ENCODE data around the gene FHIT.
"Not testable (repeated sequence)": the region's sequence is repeated elsewhere in the genome, so short reads cannot be mapped to it uniquely, and the experiment has no call there.

Gene FHIT

DNA sequence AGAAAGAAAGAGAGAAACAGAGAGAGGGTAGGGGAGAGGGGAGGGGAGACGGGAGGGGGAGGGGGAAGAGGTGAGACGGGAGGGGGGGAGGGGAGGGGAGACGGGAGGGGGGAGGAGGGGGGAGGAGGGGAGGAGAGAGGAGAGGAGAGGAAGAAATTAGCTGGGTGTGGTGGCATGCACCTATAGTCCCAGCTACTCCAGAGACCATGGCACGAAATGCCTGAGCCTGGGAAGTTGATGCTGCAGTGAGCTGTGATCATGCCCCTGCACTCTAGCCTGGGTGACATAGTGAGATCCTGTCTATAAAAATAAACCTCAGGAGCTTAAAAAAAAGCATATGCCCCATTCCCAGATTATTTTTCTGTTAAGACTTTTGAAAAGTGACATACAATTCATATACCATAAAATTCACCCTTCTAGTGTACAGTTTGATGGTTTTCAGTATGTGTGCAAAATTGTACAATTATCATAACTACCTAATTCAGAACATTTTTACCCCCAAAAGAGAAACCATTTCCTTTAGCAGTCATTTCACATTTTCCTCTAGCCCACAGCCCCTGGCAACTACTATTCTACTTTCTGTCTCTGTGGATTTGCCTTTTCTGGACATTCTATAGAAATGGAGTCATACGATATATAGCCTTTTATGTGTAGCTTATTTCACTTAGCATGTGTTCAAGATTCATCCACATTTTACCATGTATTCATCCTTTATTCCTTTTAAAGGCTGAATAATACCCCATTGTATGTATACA is 699.6 kb downstream of the FHIT start:
- Histone ChIP-seq H3F3A (ENCODE audit: insufficient read depth) (no peaks in the 10 kb centered on the region), H3K9me2 (replicated peaks; ENCODE audit: insufficient read depth, low read length) (no peaks in the 10 kb centered on the region), H3K79me2 (ENCODE audit: insufficient read depth, low read length) (no peaks in the 10 kb centered on the region), H2AFZ (ENCODE audit: low read depth, low read length, severe bottlenecking) (no peak overlapping the region), H4K20me1 (ENCODE audit: low read depth, low read length) (no peaks in the 10 kb centered on the region), H3K9ac (ENCODE audit: low read length) (no peak overlapping the region), H3K4me2 (ENCODE audit: low read depth, low read length, poor library complexity, severe bottlenecking) (no peak overlapping the region), H3K27me3 (ENCODE audit: low read length) (no peaks in the 10 kb centered on the region), H3K9me3 (ENCODE audit: insufficient read depth, low read length) (no peaks in the 10 kb centered on the region), H3K4me3 (ENCODE audit: insufficient read depth, low read length, poor library complexity, severe bottlenecking) (no peak overlapping the region), H3K36me3 (ENCODE audit: low read length) (no peaks in the 10 kb centered on the region), H3K27ac (ENCODE audit: low read depth, low read length) (no peak overlapping the region)
- no peak for TF ChIP-seq EZH2phosphoT487 (conservative IDR thresholded peaks at IDR 0.05; ENCODE audit: low read length)
- TF ChIP-seq, protein P1, sequence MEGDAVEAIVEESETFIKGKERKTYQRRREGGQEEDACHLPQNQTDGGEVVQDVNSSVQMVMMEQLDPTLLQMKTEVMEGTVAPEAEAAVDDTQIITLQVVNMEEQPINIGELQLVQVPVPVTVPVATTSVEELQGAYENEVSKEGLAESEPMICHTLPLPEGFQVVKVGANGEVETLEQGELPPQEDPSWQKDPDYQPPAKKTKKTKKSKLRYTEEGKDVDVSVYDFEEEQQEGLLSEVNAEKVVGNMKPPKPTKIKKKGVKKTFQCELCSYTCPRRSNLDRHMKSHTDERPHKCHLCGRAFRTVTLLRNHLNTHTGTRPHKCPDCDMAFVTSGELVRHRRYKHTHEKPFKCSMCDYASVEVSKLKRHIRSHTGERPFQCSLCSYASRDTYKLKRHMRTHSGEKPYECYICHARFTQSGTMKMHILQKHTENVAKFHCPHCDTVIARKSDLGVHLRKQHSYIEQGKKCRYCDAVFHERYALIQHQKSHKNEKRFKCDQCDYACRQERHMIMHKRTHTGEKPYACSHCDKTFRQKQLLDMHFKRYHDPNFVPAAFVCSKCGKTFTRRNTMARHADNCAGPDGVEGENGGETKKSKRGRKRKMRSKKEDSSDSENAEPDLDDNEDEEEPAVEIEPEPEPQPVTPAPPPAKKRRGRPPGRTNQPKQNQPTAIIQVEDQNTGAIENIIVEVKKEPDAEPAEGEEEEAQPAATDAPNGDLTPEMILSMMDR (IDR thresholded peaks at IDR 0.05; ENCODE audit: insufficient read depth, low read length, poor library complexity, severe bottlenecking), result no peak

DNA sequence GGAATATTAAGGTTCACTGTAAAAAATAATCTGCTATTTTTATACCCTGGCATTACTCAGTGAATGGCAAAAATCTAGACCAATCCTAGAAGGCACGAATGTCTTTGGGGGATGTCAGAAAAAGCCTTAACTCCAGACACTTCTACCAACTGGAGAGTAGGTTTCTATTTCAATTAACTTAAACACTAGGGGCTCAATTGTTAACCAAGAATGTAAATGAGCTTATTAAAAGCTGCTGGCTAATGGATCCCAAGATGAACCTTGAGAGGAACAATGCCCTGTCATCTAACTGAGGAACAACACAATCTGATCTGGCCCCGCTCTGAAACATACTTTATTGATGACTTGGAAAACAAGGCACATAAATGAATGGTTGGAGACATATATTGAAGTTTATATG is 701.4 kb downstream of the FHIT start:
- H4K20me1 ChIP-seq (ENCODE audit: low read depth, low read length), result no peaks in the 10 kb centered on the region
- H3F3A ChIP-seq (ENCODE audit: insufficient read depth), result no peaks in the 10 kb centered on the region
- no peak overlapping the region for H3K4me2 ChIP-seq (ENCODE audit: low read depth, low read length, poor library complexity, severe bottlenecking)

DNA sequence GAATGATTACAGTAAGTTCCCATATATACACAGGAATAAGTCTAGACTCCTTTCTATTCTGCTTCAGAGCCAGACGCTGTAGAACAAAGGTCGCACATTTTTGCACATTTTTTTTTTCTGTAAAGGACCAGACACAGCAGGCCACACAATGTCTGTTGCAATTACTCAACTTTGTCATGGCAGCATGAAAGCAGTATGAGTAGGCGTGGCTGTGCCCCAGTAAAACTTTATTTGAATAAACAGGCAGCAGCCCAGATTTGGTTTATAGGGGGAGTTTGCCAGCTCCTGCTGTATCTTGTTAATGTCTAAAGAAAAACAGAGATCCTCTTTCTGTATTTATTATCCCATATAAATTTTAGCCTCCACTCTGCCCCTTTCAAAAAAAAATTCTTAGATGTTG is 708.3 kb downstream of the FHIT start:
- H3K36me3 ChIP-seq (ENCODE audit: low read length), result no peaks in the 10 kb centered on the region
- no peaks in the 10 kb centered on the region for H3K27me3 ChIP-seq (ENCODE audit: low read length)
- H3K4me3 ChIP-seq (ENCODE audit: insufficient read depth, low read length, poor library complexity, severe bottlenecking), result no peak overlapping the region
- H3K9ac ChIP-seq (ENCODE audit: low read length), result no peak overlapping the region
- no peaks in the 10 kb centered on the region for H3F3A ChIP-seq (ENCODE audit: insufficient read depth)
- H3K4me2 ChIP-seq (ENCODE audit: low read depth, low read length, poor library complexity, severe bottlenecking), result no peak overlapping the region
- no peaks in the 10 kb centered on the region for H3K9me3 ChIP-seq (ENCODE audit: insufficient read depth, low read length)
- H3K9me2 ChIP-seq (replicated peaks; ENCODE audit: insufficient read depth, low read length), result no peaks in the 10 kb centered on the region
- no peaks in the 10 kb centered on the region for H3K79me2 ChIP-seq (ENCODE audit: insufficient read depth, low read length)
- TF ChIP-seq EZH2phosphoT487 (conservative IDR thresholded peaks at IDR 0.05; ENCODE audit: low read length), result no peak
- TF ChIP-seq, protein P1 (IDR thresholded peaks at IDR 0.05; ENCODE audit: insufficient read depth, low read length, poor library complexity, severe bottlenecking), result no peak
- H4K20me1 ChIP-seq (ENCODE audit: low read depth, low read length), result no peaks in the 10 kb centered on the region
- no peak overlapping the region for H2AFZ ChIP-seq (ENCODE audit: low read depth, low read length, severe bottlenecking)
- no peak overlapping the region for H3K27ac ChIP-seq (ENCODE audit: low read depth, low read length)

More for the DNA sequence above, 701.4 kb downstream of the FHIT start:
- Histone ChIP-seq H2AFZ (ENCODE audit: low read depth, low read length, severe bottlenecking) (no peak overlapping the region), H3K9me3 (ENCODE audit: insufficient read depth, low read length) (no peaks in the 10 kb centered on the region), H3K4me3 (ENCODE audit: insufficient read depth, low read length, poor library complexity, severe bottlenecking) (no peak overlapping the region), H3K79me2 (ENCODE audit: insufficient read depth, low read length) (no peaks in the 10 kb centered on the region), H3K9me2 (replicated peaks; ENCODE audit: insufficient read depth, low read length) (no peaks in the 10 kb centered on the region), H3K27ac (ENCODE audit: low read depth, low read length) (no peak overlapping the region), H3K9ac (ENCODE audit: low read length) (no peak overlapping the region), H3K27me3 (ENCODE audit: low read length) (no peaks in the 10 kb centered on the region), H3K36me3 (ENCODE audit: low read length) (no peaks in the 10 kb centered on the region)
- TF ChIP-seq, protein P1 (IDR thresholded peaks at IDR 0.05; ENCODE audit: insufficient read depth, low read length, poor library complexity, severe bottlenecking), result no peak
- no peak for TF ChIP-seq EZH2phosphoT487 (conservative IDR thresholded peaks at IDR 0.05; ENCODE audit: low read length)

GRCh38 chr3:60539394-60539793 is 711.9 kb downstream of the FHIT start:
- H3K4me2 ChIP-seq (ENCODE audit: low read depth, low read length, poor library complexity, severe bottlenecking); H3K9me2 ChIP-seq (replicated peaks; ENCODE audit: insufficient read depth, low read length); H3K9ac ChIP-seq (ENCODE audit: low read length); H3K9me3 ChIP-seq (ENCODE audit: insufficient read depth, low read length); H3F3A ChIP-seq (ENCODE audit: insufficient read depth); H3K36me3 ChIP-seq (ENCODE audit: low read length); H4K20me1 ChIP-seq (ENCODE audit: low read depth, low read length); H2AFZ ChIP-seq (ENCODE audit: low read depth, low read length, severe bottlenecking); H3K27me3 ChIP-seq (ENCODE audit: low read length); H3K79me2 ChIP-seq (ENCODE audit: insufficient read depth, low read length); H3K27ac ChIP-seq (ENCODE audit: low read depth, low read length); H3K4me3 ChIP-seq (ENCODE audit: insufficient read depth, low read length, poor library complexity, severe bottlenecking): not testable (repeated sequence)
